MM.1S (cell line): ENCODE data around the gene NRXN3.

Experiments
- DNase-seq: peaks from one replicate; pipeline ENCODE4 v3.0.0-alpha.2; 2015
- H2AFZ ChIP-seq: fragments of 300-600 bp; sonication (generic); 2 replicates; pipeline ENCODE4 v1.6.0; 2016; ENCODE audit warnings: antibody characterized with exemption, low read length
- H3F3A ChIP-seq: fragments of 300-600 bp; sonication (generic); 2 replicates; pipeline ENCODE4 v1.6.1; 2016; ENCODE audit warnings: mild to moderate bottlenecking, antibody characterized with exemption, low read length, moderate library complexity, mixed read lengths; ENCODE audit not compliant: insufficient read depth
- H3K27ac ChIP-seq: fragments of 300-600 bp; sonication (generic); 2 replicates; pipeline ENCODE4 v1.5.1; 2016; ENCODE audit warnings: mild to moderate bottlenecking, low read length
- H3K27me3 ChIP-seq: fragments of 300-600 bp; sonication (generic); replicated peaks from 2 replicates; pipeline ENCODE4 v1.6.0; 2016; ENCODE audit warnings: low read length; ENCODE audit not compliant: insufficient read depth
- H3K36me3 ChIP-seq: fragments of 300-600 bp; sonication (generic); replicated peaks from 2 replicates; pipeline ENCODE4 v1.6.1; 2016; ENCODE audit warnings: mild to moderate bottlenecking, low read length, mixed read lengths; ENCODE audit not compliant: insufficient read depth
- H3K4me1 ChIP-seq: fragments of 300-600 bp; sonication (generic); 2 replicates; pipeline ENCODE4 v1.6.1; 2016; ENCODE audit warnings: low read length, mixed read lengths
- H3K4me2 ChIP-seq: fragments of 300-600 bp; sonication (generic); 2 replicates; pipeline ENCODE4 v1.6.0; 2016; ENCODE audit warnings: low read depth, low read length
- H3K4me3 ChIP-seq: fragments of 300-600 bp; sonication (generic); 2 replicates; pipeline ENCODE4 v1.5.1; 2016; ENCODE audit warnings: low read length, mixed read lengths
- H3K79me2 ChIP-seq: fragments of 300-600 bp; sonication (generic); 2 replicates; pipeline ENCODE4 v1.6.1; 2016; ENCODE audit warnings: mixed run types, low read length, mixed read lengths
- H3K9ac ChIP-seq: fragments of 300-600 bp; sonication (generic); 2 replicates; pipeline ENCODE4 v1.6.1; 2016; ENCODE audit warnings: low read length, mixed read lengths
- H3K9me2 ChIP-seq: fragments of 300-600 bp; sonication (generic); replicated peaks from 2 replicates; pipeline ENCODE4 v1.6.1; 2016; ENCODE audit warnings: mild to moderate bottlenecking, low read length, mixed read lengths; ENCODE audit not compliant: insufficient read depth
- H3K9me3 ChIP-seq: fragments of 300-600 bp; sonication (generic); replicated peaks from 2 replicates; pipeline ENCODE4 v1.6.1; 2016; ENCODE audit warnings: mild to moderate bottlenecking, low read length, mixed read lengths; ENCODE audit not compliant: insufficient read depth
- H4K20me1 ChIP-seq: fragments of 300-600 bp; sonication (generic); 2 replicates; pipeline ENCODE4 v1.6.1; 2016; ENCODE audit warnings: mild to moderate bottlenecking, low read length, moderate library complexity, mixed read lengths; ENCODE audit not compliant: insufficient read depth
- EZH2 ChIP-seq: fragments of 300-600 bp; sonication (generic); optimal IDR thresholded peaks from 2 replicates; pipeline ENCODE3; 2017; ENCODE audit warnings: low read depth, mild to moderate bottlenecking, antibody characterized with exemption, low read length, mixed read lengths
- EZH2phosphoT487 ChIP-seq: fragments of 300-600 bp; sonication (generic); IDR thresholded peaks from 2 replicates; pipeline ENCODE4 v1.6.1; 2018; ENCODE audit warnings: antibody characterized with exemption, low read length
- TF ChIP-seq, protein P1 (sequence below): fragments of 300-600 bp; sonication (generic); IDR thresholded peaks from 2 replicates; pipeline ENCODE4 v1.5.1; 2016; ENCODE audit warnings: antibody characterized with exemption, low read length, mixed read lengths

The NRXN3 gene

DNA sequence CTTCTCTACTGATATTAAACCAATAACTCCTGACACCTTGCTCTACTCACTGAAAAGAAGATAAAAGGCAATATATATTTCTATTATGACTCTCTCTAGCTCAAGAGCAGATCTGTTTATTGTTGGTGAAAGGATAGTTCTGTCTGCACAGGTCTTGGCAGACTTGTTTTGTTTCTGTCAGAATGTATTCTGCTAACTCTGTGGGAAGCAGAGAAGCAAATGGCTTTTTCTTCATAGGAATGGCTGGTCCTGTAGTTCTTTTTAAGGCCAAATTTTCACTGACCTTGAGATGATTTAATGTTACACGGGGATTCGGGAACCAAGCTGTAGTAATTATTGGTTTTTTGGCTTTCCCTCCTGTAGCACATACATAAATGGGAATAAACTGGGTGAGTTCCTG, 1529.0 kb downstream of the NRXN3 start:
- Histone ChIP-seq H3K4me1 (no peaks in the 10 kb centered on the region), H3K4me2 (no peak overlapping the region), H3K36me3 (no peaks in the 10 kb centered on the region), H3K9me3 (no peaks in the 10 kb centered on the region), H3K27me3 (no peaks in the 10 kb centered on the region), H3K9ac (no peak overlapping the region), H3F3A (no peaks in the 10 kb centered on the region), H2AFZ (no peak overlapping the region), H3K4me3 (no peak overlapping the region), H4K20me1 (no peaks in the 10 kb centered on the region), H3K27ac (no peak overlapping the region), H3K9me2 (no peaks in the 10 kb centered on the region), H3K79me2 (no peaks in the 10 kb centered on the region)
- no peak for DNase-seq
- no peak for TF ChIP-seq EZH2
- no peak for TF ChIP-seq EZH2phosphoT487
- TF ChIP-seq, protein P1, sequence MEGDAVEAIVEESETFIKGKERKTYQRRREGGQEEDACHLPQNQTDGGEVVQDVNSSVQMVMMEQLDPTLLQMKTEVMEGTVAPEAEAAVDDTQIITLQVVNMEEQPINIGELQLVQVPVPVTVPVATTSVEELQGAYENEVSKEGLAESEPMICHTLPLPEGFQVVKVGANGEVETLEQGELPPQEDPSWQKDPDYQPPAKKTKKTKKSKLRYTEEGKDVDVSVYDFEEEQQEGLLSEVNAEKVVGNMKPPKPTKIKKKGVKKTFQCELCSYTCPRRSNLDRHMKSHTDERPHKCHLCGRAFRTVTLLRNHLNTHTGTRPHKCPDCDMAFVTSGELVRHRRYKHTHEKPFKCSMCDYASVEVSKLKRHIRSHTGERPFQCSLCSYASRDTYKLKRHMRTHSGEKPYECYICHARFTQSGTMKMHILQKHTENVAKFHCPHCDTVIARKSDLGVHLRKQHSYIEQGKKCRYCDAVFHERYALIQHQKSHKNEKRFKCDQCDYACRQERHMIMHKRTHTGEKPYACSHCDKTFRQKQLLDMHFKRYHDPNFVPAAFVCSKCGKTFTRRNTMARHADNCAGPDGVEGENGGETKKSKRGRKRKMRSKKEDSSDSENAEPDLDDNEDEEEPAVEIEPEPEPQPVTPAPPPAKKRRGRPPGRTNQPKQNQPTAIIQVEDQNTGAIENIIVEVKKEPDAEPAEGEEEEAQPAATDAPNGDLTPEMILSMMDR, result no peak

DNA sequence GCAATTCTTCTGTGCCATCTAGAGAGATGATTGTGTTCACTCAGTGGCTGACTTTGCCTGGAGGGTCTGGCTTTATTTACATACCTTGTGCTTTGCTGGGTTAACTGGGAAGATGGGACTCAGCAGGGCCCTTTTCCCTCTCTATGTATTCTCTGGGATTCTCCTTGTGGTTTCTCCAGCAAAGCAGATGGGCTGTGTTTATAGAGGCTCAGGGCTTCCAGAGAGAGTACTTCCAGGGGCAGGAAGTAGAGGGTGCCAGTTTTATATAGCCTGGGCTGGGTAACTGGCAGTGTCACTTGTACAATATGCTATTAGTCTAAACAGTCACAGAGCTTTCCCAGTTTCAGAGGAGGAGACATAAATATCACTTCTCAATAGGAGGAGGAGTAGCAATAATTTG, 1531.2 kb downstream of the NRXN3 start:
- TF ChIP-seq, protein P1, result no peak
- no peak for TF ChIP-seq EZH2
- TF ChIP-seq EZH2phosphoT487, result no peak
- no peaks in the 10 kb centered on the region for H3K36me3 ChIP-seq
- no peak for DNase-seq
- H3K9me3 ChIP-seq, result no peaks in the 10 kb centered on the region
- no peak overlapping the region for H2AFZ ChIP-seq
- H4K20me1 ChIP-seq, result no peaks in the 10 kb centered on the region
- H3K27ac ChIP-seq, result no peak overlapping the region
- H3K4me1 ChIP-seq, result no peaks in the 10 kb centered on the region
- H3K9ac ChIP-seq, result no peak overlapping the region
- no peaks in the 10 kb centered on the region for H3K9me2 ChIP-seq
- H3F3A ChIP-seq, result no peaks in the 10 kb centered on the region
- H3K79me2 ChIP-seq, result no peaks in the 10 kb centered on the region
- H3K4me3 ChIP-seq, result no peak overlapping the region
- no peaks in the 10 kb centered on the region for H3K27me3 ChIP-seq
- H3K4me2 ChIP-seq, result no peak overlapping the region

DNA sequence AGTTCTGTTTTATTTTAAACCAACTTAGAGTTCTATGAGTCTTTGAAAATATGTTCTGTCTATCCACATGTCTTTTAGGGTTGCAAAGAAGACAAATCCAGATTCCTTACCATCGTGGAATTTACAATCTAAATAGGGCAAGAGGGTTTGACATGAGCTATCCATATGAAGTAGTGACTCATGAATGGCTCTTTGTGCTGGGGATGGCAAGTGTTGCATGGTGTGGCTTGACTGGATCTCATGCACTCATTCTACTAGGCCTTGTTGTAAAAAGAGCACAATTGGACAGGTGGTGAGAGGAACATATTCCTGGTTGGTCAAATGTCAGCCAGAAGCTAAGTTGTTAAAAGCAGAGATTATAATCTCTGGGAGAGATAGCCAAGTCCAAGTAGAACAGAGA, 1532.0 kb downstream of the NRXN3 start:
- H3K9ac ChIP-seq, result no peak overlapping the region
- H3K4me2 ChIP-seq, result no peak overlapping the region
- no peaks in the 10 kb centered on the region for H3K4me1 ChIP-seq
- no peak overlapping the region for H3K4me3 ChIP-seq
- no peaks in the 10 kb centered on the region for H3F3A ChIP-seq
- H3K9me2 ChIP-seq, result no peaks in the 10 kb centered on the region
- no peak overlapping the region for H2AFZ ChIP-seq
- no peak for DNase-seq
- no peaks in the 10 kb centered on the region for H4K20me1 ChIP-seq
- H3K27ac ChIP-seq, result no peak overlapping the region
- no peaks in the 10 kb centered on the region for H3K36me3 ChIP-seq
- no peaks in the 10 kb centered on the region for H3K9me3 ChIP-seq
- TF ChIP-seq, protein P1, result no peak
- TF ChIP-seq EZH2 (no peak), EZH2phosphoT487 (no peak)
- no peaks in the 10 kb centered on the region for H3K27me3 ChIP-seq
- H3K79me2 ChIP-seq, result no peaks in the 10 kb centered on the region
